H9 (cell line): ENCODE measurements around the gene WSCD1. TPM values are rescaled to one million over a fixed set of nuclear protein-coding genes. Genes with fewer than 3 reads are reported as not detected.
A peak's percentile ranks its signal among the peaks of the same experiment; 100 is the strongest.

Experiments
- DNase-seq: peaks from one replicate; pipeline ENCODE4 v3.0.0-alpha.2; 2017
- H2AFZ ChIP-seq: one replicate; pipeline ENCODE4 v1.6.1; 2013; ENCODE audit warnings: mild to moderate bottlenecking, low read length, control low read depth, moderate library complexity
- H2AK5ac ChIP-seq: 2 replicates; pipeline ENCODE4 v1.6.1; 2013; ENCODE audit warnings: low read length, control low read depth, mixed read lengths; ENCODE audit not compliant: insufficient read length
- H2BK120ac ChIP-seq: one replicate; pipeline ENCODE4 v1.6.1; 2013; ENCODE audit warnings: low read depth, mild to moderate bottlenecking, low read length, control low read depth, inconsistent platforms; ENCODE audit not compliant: poor library complexity, severe bottlenecking
- H2BK12ac ChIP-seq: 2 replicates; pipeline ENCODE4 v1.6.1; 2013; ENCODE audit warnings: low read length, control low read depth, mixed read lengths, low read depth; ENCODE audit not compliant: insufficient read length
- H2BK15ac ChIP-seq: 2 replicates; pipeline ENCODE4 v1.6.1; 2013; ENCODE audit warnings: low read depth, low read length, control low read depth
- H2BK20ac ChIP-seq: one replicate; pipeline ENCODE4 v1.6.1; 2013; ENCODE audit warnings: low read depth, mild to moderate bottlenecking, low read length, control low read depth, inconsistent platforms; ENCODE audit not compliant: poor library complexity, severe bottlenecking
- H2BK5ac ChIP-seq: 2 replicates; pipeline ENCODE4 v1.6.1; 2013; ENCODE audit warnings: low read length, control low read depth, mixed read lengths; ENCODE audit not compliant: insufficient read length
- H3K14ac ChIP-seq: 2 replicates; pipeline ENCODE4 v1.6.1; 2013; ENCODE audit warnings: low read length, control low read depth; ENCODE audit not compliant: insufficient read depth
- H3K18ac ChIP-seq: 2 replicates; pipeline ENCODE4 v1.6.1; 2013; ENCODE audit warnings: low read depth, mild to moderate bottlenecking, mixed read lengths, low read length, control low read depth; ENCODE audit not compliant: insufficient read length
- H3K23ac ChIP-seq: 2 replicates; pipeline ENCODE4 v1.6.1; 2013; ENCODE audit warnings: low read length, control low read depth, mixed read lengths, low read depth; ENCODE audit not compliant: insufficient read length
- H3K23me2 ChIP-seq: 2 replicates; pipeline ENCODE4 v1.6.1; 2013; ENCODE audit warnings: low read depth, mild to moderate bottlenecking, mixed read lengths, low read length, control low read depth; ENCODE audit not compliant: insufficient read length, poor library complexity, severe bottlenecking
- H3K27ac ChIP-seq: 2 replicates; pipeline ENCODE4 v1.5.1; 2013; ENCODE audit warnings: low read length, control low read depth, mixed read lengths, low read depth; ENCODE audit not compliant: insufficient read length
- H3K27me3 ChIP-seq: 2 replicates; pipeline ENCODE4 v1.6.1; 2013; ENCODE audit warnings: low read length, control low read depth, inconsistent platforms; ENCODE audit not compliant: insufficient read depth
- H3K4ac ChIP-seq: 2 replicates; pipeline ENCODE4 v1.6.1; 2013; ENCODE audit warnings: low read depth, mild to moderate bottlenecking, control low read depth, inconsistent platforms, low read length, moderate library complexity
- H3K4me1 ChIP-seq: 2 replicates; pipeline ENCODE4 v1.6.1; 2013; ENCODE audit warnings: low read length, control low read depth, inconsistent platforms; ENCODE audit not compliant: insufficient read depth
- H3K4me2 ChIP-seq: 2 replicates; pipeline ENCODE4 v1.6.1; 2013; ENCODE audit warnings: low read length, control low read depth, mixed read lengths; ENCODE audit not compliant: insufficient read length, insufficient read depth
- H3K56ac ChIP-seq: 2 replicates; pipeline ENCODE4 v1.6.1; 2013; ENCODE audit warnings: low read depth, mild to moderate bottlenecking, mixed read lengths, low read length, control low read depth; ENCODE audit not compliant: insufficient read length
- H3K79me1 ChIP-seq: 2 replicates; pipeline ENCODE4 v1.6.1; 2013; ENCODE audit warnings: low read depth, mild to moderate bottlenecking, moderate library complexity, low read length, control low read depth, inconsistent platforms; ENCODE audit not compliant: insufficient read depth, poor library complexity, severe bottlenecking
- H3K79me2 ChIP-seq: 2 replicates; pipeline ENCODE4 v1.6.1; 2013; ENCODE audit warnings: low read length, control low read depth, inconsistent platforms; ENCODE audit not compliant: insufficient read depth
- H3K9ac ChIP-seq: 2 replicates; pipeline ENCODE4 v1.6.1; 2013; ENCODE audit warnings: low read length, control low read depth, mixed read lengths; ENCODE audit not compliant: insufficient read length; ENCODE audit errors: extremely low read depth
- H3K9me3 ChIP-seq: one replicate; pipeline ENCODE4 v1.6.1; 2013; ENCODE audit warnings: low read depth, low read length, inconsistent platforms; ENCODE audit not compliant: control insufficient read depth
- H3T11ph ChIP-seq: one replicate; pipeline ENCODE4 v1.6.1; 2013; ENCODE audit warnings: mild to moderate bottlenecking, low read length, control low read depth, inconsistent platforms
- H4K20me1 ChIP-seq: one replicate; pipeline ENCODE4 v1.6.1; 2013; ENCODE audit not compliant: control insufficient read depth, insufficient read length, insufficient read depth
- H4K5ac ChIP-seq: 2 replicates; pipeline ENCODE4 v1.6.1; 2013; ENCODE audit warnings: low read depth, mild to moderate bottlenecking, mixed read lengths, low read length, control low read depth; ENCODE audit not compliant: insufficient read length
- H4K8ac ChIP-seq: replicated peaks from 2 replicates; pipeline ENCODE4 v1.6.1; 2013; ENCODE audit warnings: low read length, control low read depth, mixed read lengths, low read depth; ENCODE audit not compliant: insufficient read length
- H4K91ac ChIP-seq: 2 replicates; pipeline ENCODE4 v1.6.1; 2013; ENCODE audit warnings: low read depth, mild to moderate bottlenecking, moderate library complexity, mixed read lengths, low read length, control low read depth; ENCODE audit not compliant: insufficient read length
- H3K27ac Mint-ChIP-seq, 3 experiments: 2 replicates in 2 of 3; 3 replicates in 1 of 3; pipeline ENCODE4 v1.8.0; 2020 to 2021; ENCODE audit warnings: mixed read lengths in 3 of 3, mild to moderate bottlenecking in 1 of 3, moderate library complexity in 1 of 3
- H3K27me3 Mint-ChIP-seq: 2 replicates; pipeline ENCODE4 v1.8.0; 2021; ENCODE audit warnings: low read depth, mild to moderate bottlenecking, moderate library complexity, mixed read lengths
- H3K36me3 Mint-ChIP-seq, 3 experiments: 2 replicates in 2 of 3; 3 replicates in 1 of 3; pipeline ENCODE4 v1.8.0; 2020 to 2021; ENCODE audit warnings: low read depth in 3 of 3, mixed read lengths in 3 of 3; ENCODE audit not compliant: insufficient read depth in 1 of 3
- H3K4me1 Mint-ChIP-seq, 2 experiments: 2 replicates each; pipeline ENCODE4 v1.8.0; 2020; ENCODE audit warnings: mixed read lengths in 2 of 2
- H3K4me3 Mint-ChIP-seq, 2 experiments: 2 replicates in 1 of 2; 3 replicates in 1 of 2; pipeline ENCODE4 v1.8.0; 2020 to 2021; ENCODE audit warnings: mild to moderate bottlenecking in 2 of 2, mixed read lengths in 2 of 2, moderate library complexity in 1 of 2
- H3K9me3 Mint-ChIP-seq, 2 experiments: 2 replicates in 1 of 2; 3 replicates in 1 of 2; pipeline ENCODE4 v1.8.0; 2020; ENCODE audit warnings: mild to moderate bottlenecking in 2 of 2, mixed read lengths in 2 of 2, moderate library complexity in 1 of 2
- WGBS: extraction: QIAGEN DNeasy Blood & Tissue Kit; methylation state at CpG from one replicate; pipeline ENCODE4 v1.1.7; 2013; ENCODE audit warnings: missing lambda C conversion rate, low lambda C conversion rate, mixed read lengths; ENCODE audit not compliant: insufficient read length; ENCODE audit errors: extremely low coverage; 5-methylcytosine and 5-hydroxymethylcytosine counted together
- total RNA-seq: library from RNA; stranded (reverse); gene quantifications from 2 replicates; pipeline ENCODE4 v1.2.1, GENCODE V29; 2021
- TF ChIP-seq, protein P1 (sequence below): fragments of 200-600 bp; sonication (generic); conservative IDR thresholded peaks from 3 replicates; pipeline ENCODE4 v1.8.0; 2021; ENCODE audit warnings: antibody characterized with exemption, mild to moderate bottlenecking

WSCD1 gene
- total RNA-seq, 1 experiment from 2014 or later: 33.6 TPM

- DNase-seq: no peak
- H2BK5ac ChIP-seq: no peak overlapping the region
- no CpG with 5 or more reads among the region's 10 CpGs for WGBS
Measured at GRCh38 chr17:6097005-6097279, 26.8 kb downstream of the WSCD1 start.

More at GRCh38 chr17:6097005-6097279, 26.8 kb downstream of the WSCD1 start:
- no peak overlapping the region for H4K5ac ChIP-seq
- H2BK120ac ChIP-seq: no peak overlapping the region
- Mint-ChIP-seq H3K9me3 (no peaks in the 10 kb centered on the region), H3K4me3 (no peak overlapping the region), H3K27ac (0 out of 7 replicates have a peak overlapping the region, but pooled peaks of 1 of the 3 experiments have one; percentile 22), H3K36me3 (peaks cover 50 to 61% (median 53%) of the 10 kb centered on the region in 3 experiments), H3K4me1 (peaks cover 38% of the 10 kb centered on the region in 2 experiments), H3K27me3 (no peaks in the 10 kb centered on the region)
- no peaks in the 10 kb centered on the region for H3K9me3 ChIP-seq
- H3T11ph ChIP-seq: no peak overlapping the region
- no peaks in the 10 kb centered on the region for H4K20me1 ChIP-seq
- H3K4me2 ChIP-seq: no peak overlapping the region
- H2BK12ac ChIP-seq: no peak overlapping the region
- no peak overlapping the region for H3K18ac ChIP-seq
- no peak overlapping the region for H4K8ac ChIP-seq
- H3K27me3 ChIP-seq: no peaks in the 10 kb centered on the region
- TF ChIP-seq, protein P1, sequence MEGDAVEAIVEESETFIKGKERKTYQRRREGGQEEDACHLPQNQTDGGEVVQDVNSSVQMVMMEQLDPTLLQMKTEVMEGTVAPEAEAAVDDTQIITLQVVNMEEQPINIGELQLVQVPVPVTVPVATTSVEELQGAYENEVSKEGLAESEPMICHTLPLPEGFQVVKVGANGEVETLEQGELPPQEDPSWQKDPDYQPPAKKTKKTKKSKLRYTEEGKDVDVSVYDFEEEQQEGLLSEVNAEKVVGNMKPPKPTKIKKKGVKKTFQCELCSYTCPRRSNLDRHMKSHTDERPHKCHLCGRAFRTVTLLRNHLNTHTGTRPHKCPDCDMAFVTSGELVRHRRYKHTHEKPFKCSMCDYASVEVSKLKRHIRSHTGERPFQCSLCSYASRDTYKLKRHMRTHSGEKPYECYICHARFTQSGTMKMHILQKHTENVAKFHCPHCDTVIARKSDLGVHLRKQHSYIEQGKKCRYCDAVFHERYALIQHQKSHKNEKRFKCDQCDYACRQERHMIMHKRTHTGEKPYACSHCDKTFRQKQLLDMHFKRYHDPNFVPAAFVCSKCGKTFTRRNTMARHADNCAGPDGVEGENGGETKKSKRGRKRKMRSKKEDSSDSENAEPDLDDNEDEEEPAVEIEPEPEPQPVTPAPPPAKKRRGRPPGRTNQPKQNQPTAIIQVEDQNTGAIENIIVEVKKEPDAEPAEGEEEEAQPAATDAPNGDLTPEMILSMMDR: no peak
- H3K56ac ChIP-seq: no peak overlapping the region
- H3K4ac ChIP-seq: no peak overlapping the region
- H4K91ac ChIP-seq: no peak overlapping the region
- no peaks in the 10 kb centered on the region for H3K79me1 ChIP-seq
- no peak overlapping the region for H3K23ac ChIP-seq
- H3K23me2 ChIP-seq: peaks cover 5% of the 10 kb centered on the region
- peaks cover 16% of the 10 kb centered on the region; the same call in 1 of the 2 replicates for H3K4me1 ChIP-seq
- no peak overlapping the region for H3K9ac ChIP-seq
- no peak overlapping the region for H3K14ac ChIP-seq
- no peak overlapping the region for H2BK20ac ChIP-seq
- no peak overlapping the region for H2AFZ ChIP-seq
- no peak overlapping the region for H2AK5ac ChIP-seq
- no peak overlapping the region for H2BK15ac ChIP-seq
- no peak overlapping the region for H3K27ac ChIP-seq
- H3K79me2 ChIP-seq: no peaks in the 10 kb centered on the region
